ENCODE measurements around the gene PKP4.

PKP4 gene

GRCh38 chr2:158603986-158604385, 147.2 kb downstream of the PKP4 start:
- DNase-seq, result no peak

- DNase-seq, result no peak
Measured at GRCh38 chr2:158610059-158610458, 153.3 kb downstream of the PKP4 start.

- DNase-seq, result no peak
Measured at GRCh38 chr2:158616480-158617000, 159.8 kb downstream of the PKP4 start.

- no peak for DNase-seq
Measured at GRCh38 chr2:158618891-158619490, 162.2 kb downstream of the PKP4 start.

GRCh38 chr2:158619496-158619895, 162.7 kb downstream of the PKP4 start:
- DNase-seq, result no peak

- DNase-seq, result no peak
Measured at GRCh38 chr2:158620656-158621055, 163.9 kb downstream of the PKP4 start.

- DNase-seq, result no peak
Measured at GRCh38 chr2:158624071-158624667, 167.4 kb downstream of the PKP4 start.

GRCh38 chr2:158624961-158625360, 168.2 kb downstream of the PKP4 start:
- no peak for DNase-seq

- no peak for DNase-seq
Measured at GRCh38 chr2:158629116-158629515, 172.4 kb downstream of the PKP4 start.

- no peak for DNase-seq
Measured at GRCh38 chr2:158633261-158633660, 176.5 kb downstream of the PKP4 start.

- DNase-seq, result no peak
Measured at GRCh38 chr2:158634627-158635026, 177.9 kb downstream of the PKP4 start.

GRCh38 chr2:158635961-158636601, 179.3 kb downstream of the PKP4 start:
- no peak for DNase-seq

GRCh38 chr2:158637357-158637756, 180.6 kb downstream of the PKP4 start:
- no peak for DNase-seq

GRCh38 chr2:158644139-158644538, 187.4 kb downstream of the PKP4 start:
- no peak for DNase-seq

- DNase-seq, result no peak
Measured at GRCh38 chr2:158645299-158645698, 188.5 kb downstream of the PKP4 start.

- no peak for DNase-seq
Measured at GRCh38 chr2:158647436-158648231, 190.9 kb downstream of the PKP4 start.

GRCh38 chr2:158649846-158650245, 193.1 kb downstream of the PKP4 start:
- no peak for DNase-seq

- DNase-seq, result no peak
Measured at GRCh38 chr2:158650646-158651357, 194.1 kb downstream of the PKP4 start.

- DNase-seq, result no peak
Measured at GRCh38 chr2:158651358-158652057, 194.8 kb downstream of the PKP4 start.

GRCh38 chr2:158655628-158656027, 198.9 kb downstream of the PKP4 start:
- DNase-seq, result no peak

GRCh38 chr2:158656492-158657229, 199.9 kb downstream of the PKP4 start:
- no peak for DNase-seq

All from CD4-positive, alpha-beta T cell treated with Interleukin-17A for 4 hours (primary cell).